Activated T-helper 1 cell treated with anti-CD3 and anti-CD28 coated beads, Interleukin-12 subunit alpha, Interleukin-12 subunit beta, Interleukin-2, Interleukin-4 antibody, amounts not matched to agents 30 ng/mL and 10 ng/mL and 1 ng/mL, durations not matched to agents 14 hours and 24 hours and 36 hours (primary cell): ENCODE measurements around the gene SP7. TPM values are rescaled to one million over a fixed set of nuclear protein-coding genes. Genes with fewer than 3 reads are reported as not detected.

Experiments used
- DNase-seq: peaks from one replicate; pipeline ENCODE4 v3.0.0; 2021; ENCODE audit warnings: low spot score
- H3K27ac Mint-ChIP-seq: one replicate; pipeline ENCODE4 v1.8.0; 2021; ENCODE audit warnings: mild to moderate bottlenecking, mixed read lengths
- H3K27me3 Mint-ChIP-seq: one replicate; pipeline ENCODE4 v1.8.0; 2022; ENCODE audit warnings: mild to moderate bottlenecking, moderate library complexity, mixed read lengths; ENCODE audit not compliant: insufficient read depth
- H3K36me3 Mint-ChIP-seq: one replicate; pipeline ENCODE4 v1.8.0; 2021; ENCODE audit warnings: low read depth, mixed read lengths
- H3K4me1 Mint-ChIP-seq: one replicate; pipeline ENCODE4 v1.8.0; 2021; ENCODE audit warnings: low read depth, mixed read lengths
- H3K4me3 Mint-ChIP-seq: one replicate; pipeline ENCODE4 v1.8.0; 2021; ENCODE audit warnings: mild to moderate bottlenecking, moderate library complexity, mixed read lengths
- H3K9me3 Mint-ChIP-seq: one replicate; pipeline ENCODE4 v1.8.0; 2021; ENCODE audit warnings: mixed read lengths
- intact Hi-C: fragments of 100-400 bp; cut with micrococcal nuclease; formaldehyde crosslinking; loops from one replicate; pipeline ENCODE4 v1.15.1; 2024
- total RNA-seq: library from RNA; stranded (reverse); gene quantifications from 2 replicates; pipeline ENCODE4 v1.2.3, GENCODE V29; 2022

Gene SP7
- total RNA-seq, 1 donor from 2014 or later, result not detected

DNA sequence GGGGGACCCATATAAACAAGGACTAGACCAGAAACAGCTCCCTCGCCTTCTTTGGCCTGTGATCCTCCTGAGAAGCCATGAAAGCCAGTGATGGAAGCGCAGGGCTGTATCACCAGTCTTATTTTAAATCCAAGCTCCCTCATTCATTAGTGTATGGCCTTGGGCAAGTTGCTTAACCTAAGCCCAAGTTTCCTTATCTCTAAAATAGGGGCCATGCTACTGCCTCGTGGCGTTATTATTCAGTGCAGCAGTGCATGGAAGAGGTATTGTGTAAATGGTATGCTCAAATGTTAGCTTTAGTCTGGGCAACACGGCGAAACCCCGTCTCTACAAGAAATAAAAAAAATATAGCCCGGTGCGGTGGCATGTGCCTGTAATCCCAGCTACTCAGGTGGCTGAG lies 58.2 kb downstream of the SP7 start:
- Mint-ChIP-seq H3K4me3 (no peak overlapping the region), H3K27ac (no peak overlapping the region), H3K4me1 (peaks cover 4% of the 10 kb centered on the region), H3K9me3 (no peaks in the 10 kb centered on the region), H3K27me3 (no peaks in the 10 kb centered on the region), H3K36me3 (peaks cover 44% of the 10 kb centered on the region)
- DNase-seq, result no peak
- intact Hi-C loops, result no loop called here

Other genes with a start within 250 kb of the SP7 start
- gene IGFBP6, start 238.7 kb downstream of the SP7 start, total RNA-seq, result 0.81 TPM in 1 of 2 replicates, not detected in the other
- gene SOAT2, start 232.9 kb downstream of the SP7 start, total RNA-seq, result not detected in 2 replicates
- 48.1 and 52.8 TPM in 2 replicates for gene ZNF740, start 155.6 kb downstream of the SP7 start, total RNA-seq
- gene CSAD, start 155.4 kb downstream of the SP7 start, total RNA-seq, result 21.7 and 22.6 TPM in 2 replicates
- 258 and 266 TPM in 2 replicates for gene ITGB7, start 129.1 kb downstream of the SP7 start, total RNA-seq
- 58.6 and 61.6 TPM in 2 replicates for gene RARG, start 104.1 kb downstream of the SP7 start, total RNA-seq
- gene ESPL1, start 68.1 kb downstream of the SP7 start, total RNA-seq, result 61.2 and 68.4 TPM in 2 replicates
- gene PFDN5, start 40.8 kb downstream of the SP7 start, total RNA-seq, result 344 and 350 TPM in 2 replicates
- 107 and 111 TPM in 2 replicates for gene MYG1, start 36.7 kb downstream of the SP7 start, total RNA-seq
- 81.4 and 85.7 TPM in 2 replicates for gene AAAS, start 14.7 kb downstream of the SP7 start, total RNA-seq
- 65.6 and 66.0 TPM in 2 replicates for gene SP1, start 43.8 kb upstream of the SP7 start, total RNA-seq
- not detected in 2 replicates for gene AMHR2, start 87.5 kb upstream of the SP7 start, total RNA-seq
- 206 and 219 TPM in 2 replicates for gene PRR13, start 105.4 kb upstream of the SP7 start, total RNA-seq
- 865 and 896 TPM in 2 replicates for gene PCBP2, start 115.7 kb upstream of the SP7 start, total RNA-seq
- 15.7 and 18.4 TPM in 2 replicates for gene MAP3K12, start 163.1 kb upstream of the SP7 start, total RNA-seq
- gene TARBP2, start 164.9 kb upstream of the SP7 start, total RNA-seq, result 47.7 and 48.2 TPM in 2 replicates
- 0.44 TPM in 1 of 2 replicates, not detected in the other for gene NPFF, start 171.1 kb upstream of the SP7 start, total RNA-seq